Myocyte (in vitro differentiated cells): Measurements from ENCODE around the gene CLSTN1. TPM values are rescaled to one million over a fixed set of nuclear protein-coding genes. Genes with fewer than 3 reads are reported as not detected.
"Not testable (repeated sequence)": the region's sequence is repeated elsewhere in the genome, so short reads cannot be mapped to it uniquely, and the experiment has no call there.

Experiments
- DNase-seq: peaks from one replicate; pipeline ENCODE4 v3.0.0-alpha.2; 2012; ENCODE audit warnings: low read depth
- total RNA-seq: library from RNA; depleted of rRNA; stranded (reverse); fragments of >200 nt; gene quantifications from 2 replicates; pipeline ENCODE4 v1.2.3, GENCODE V29; 2014

The CLSTN1 gene
- total RNA-seq, 1 donor from 2014 or later = 17.1 TPM

DNA sequence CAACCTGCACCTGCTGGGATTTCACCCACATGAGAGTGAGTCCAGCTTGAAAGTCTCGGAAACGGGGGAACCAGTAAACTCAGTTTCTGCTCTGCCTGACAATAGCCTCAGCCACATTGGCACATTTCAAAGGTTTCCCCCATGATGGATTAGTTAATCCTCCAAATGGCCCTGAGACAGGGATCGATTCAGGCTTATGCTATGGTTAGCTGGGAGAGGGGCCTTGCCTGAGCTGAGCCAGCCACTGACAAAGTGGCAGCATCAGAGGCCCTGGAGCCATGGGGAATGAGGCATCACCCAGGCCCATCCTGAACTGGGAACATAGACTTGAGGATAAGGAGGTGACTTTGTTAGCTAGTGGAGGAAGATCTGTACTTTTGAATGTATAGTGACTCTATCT, 2.9 kb upstream of the CLSTN1 start:
- DNase-seq = no peak

DNA sequence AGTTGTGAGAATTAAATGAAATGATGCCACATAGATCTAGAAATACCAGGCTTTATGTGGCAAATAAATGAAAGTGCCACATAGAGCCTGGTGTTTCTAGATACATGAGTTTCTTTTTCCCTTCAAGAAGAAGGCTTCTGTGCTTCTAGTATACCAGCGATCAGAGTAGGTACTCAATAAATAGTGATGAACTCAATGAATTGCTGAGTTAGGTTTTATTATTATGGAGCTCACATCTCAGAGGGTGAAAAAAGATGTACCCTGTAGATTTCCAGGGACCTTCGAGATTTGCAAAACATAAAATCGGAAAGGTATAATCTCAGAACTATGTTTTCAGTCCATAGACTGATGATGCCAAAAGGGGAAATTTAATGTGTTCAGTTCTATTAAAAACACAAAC, 2.3 kb upstream of the CLSTN1 start:
- no peak for DNase-seq

DNA sequence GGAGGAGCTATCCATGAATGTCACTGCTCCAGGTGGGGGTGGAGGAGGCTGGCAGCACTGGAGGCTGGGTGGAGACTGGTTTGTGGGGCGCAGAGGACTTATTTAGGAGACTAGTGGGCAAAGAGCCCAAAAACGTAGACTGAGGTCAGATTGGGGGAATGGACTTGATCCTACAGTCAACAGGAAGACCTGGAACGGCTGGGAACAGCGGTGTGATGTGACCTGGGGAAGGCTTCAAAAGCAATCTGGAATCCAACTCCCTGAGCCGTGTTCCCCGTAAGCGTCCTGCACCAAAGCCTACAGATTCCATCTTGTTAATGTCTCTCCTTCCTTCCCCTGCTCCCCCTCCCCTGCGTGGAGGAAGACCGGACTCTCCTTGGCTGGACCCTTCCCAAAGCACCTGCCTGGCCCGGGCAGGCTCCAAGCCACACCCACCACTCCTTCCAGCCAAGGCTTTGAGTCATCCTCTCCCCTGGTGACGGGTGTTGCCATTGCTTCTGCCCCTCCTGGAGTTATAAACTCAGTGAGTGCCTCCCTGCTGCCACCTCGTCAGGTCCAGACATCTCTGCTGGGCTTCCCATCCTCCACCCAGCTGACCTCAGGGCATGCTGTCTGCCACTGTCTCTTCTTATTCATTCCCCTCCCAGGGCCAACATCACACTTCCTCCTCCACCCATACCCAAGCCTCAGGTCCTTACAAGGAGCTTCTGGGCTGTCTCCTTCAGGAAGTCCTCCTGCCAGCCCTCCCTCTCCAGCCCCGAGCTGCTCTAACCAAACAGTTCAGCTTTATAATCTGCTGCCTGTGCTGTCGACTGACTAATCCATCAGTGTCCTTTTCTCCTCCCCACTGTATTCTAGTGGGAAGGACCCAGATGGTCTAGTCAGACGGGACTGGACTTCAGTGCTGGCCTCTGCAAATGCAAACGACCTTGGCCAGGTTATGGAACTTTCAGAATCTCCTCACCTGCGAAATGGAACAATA, 1.6 kb upstream of the CLSTN1 start:
- peak; percentile 57 for DNase-seq

DNA sequence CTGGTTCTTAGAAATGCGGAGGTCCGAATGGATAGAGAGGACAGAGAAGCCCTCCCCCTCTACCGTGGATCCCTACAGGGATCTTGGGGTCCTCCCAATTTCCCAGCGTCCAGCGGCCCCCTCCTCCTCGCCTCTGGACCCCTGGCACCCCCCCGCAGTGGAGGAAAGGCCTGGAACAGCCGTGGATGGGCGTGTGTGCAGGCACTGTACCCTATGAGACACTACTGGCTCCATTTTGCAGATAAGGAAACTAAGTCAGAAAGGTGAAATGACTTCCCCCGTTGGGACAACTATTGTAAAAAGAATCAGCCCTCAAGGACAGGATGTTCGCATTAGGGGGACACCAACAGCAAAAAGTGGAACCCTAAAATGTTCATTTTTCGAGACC, 931 bp upstream of the CLSTN1 start:
- DNase-seq = no peak

DNA sequence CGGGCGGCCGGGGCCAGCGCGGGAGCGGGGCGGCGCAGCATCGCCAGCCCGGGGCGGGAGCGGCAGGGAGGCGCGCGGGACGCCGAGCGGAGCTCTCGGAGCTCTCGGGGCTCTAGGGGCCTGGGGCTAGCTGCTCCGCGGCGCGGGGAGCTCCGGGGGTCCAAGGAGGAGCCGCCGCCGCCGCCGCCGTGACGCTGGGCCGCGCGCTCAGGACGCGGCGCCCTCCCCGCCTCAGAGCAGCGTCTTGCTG, 147 bp downstream of the CLSTN1 start:
- DNase-seq = no peak

DNA sequence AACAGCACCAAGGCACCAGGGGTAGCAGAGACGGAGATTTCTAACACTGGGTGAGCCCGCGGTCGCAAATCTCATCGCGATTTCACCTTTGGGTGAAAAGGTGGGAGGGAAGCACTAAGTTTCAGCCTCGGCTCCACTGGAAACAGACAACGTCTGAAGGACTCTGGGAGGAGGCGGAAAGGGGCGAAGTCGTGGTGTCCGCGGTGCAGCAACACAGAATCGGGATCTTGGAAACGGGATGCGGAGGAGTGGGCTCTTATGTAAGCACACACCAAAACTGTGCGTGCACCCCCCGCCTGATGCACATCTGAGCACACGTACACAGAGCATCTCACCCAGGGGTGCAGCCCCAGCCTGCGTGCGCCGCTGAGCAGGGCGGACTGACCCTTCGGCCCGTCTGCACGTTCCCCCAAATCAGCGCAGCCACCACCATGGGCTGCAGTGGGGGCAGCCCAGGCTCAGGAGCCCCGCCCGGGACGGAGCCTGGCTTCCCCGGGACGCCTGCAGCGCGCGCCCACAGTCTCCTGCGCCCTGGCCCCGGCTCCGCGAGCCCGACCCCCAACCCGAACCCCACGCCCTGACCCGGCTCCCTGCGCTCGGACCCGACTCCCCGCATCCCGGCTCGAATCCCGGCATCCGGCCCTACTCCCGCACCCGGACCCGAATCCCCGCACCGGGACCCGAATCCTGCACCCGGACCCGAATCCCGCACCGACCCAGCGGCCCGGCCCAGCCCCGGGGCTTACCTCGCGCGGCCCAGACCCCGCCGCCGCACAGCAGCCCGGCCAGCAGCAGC, 670 bp downstream of the CLSTN1 start:
- DNase-seq = peak; percentile 10

DNA sequence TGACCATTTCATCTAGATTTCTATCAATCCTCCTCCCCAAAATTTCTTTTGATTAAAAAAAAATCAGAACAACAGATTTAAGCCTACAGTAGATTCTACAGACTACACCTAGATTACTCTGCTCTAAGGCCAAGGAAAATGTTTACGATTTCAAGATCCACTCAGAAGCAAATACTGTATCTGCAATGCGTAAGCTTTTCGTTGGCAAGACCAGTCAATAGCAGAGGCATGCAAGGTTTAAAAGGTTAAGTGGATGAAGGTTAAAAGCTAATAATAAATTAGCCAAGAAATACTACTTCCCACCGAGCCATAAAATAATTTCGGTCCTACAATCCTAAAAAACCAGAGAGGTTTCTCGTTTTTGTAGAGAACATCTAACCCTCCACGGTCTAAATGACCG, 1.3 kb downstream of the CLSTN1 start:
- DNase-seq = no peak

DNA sequence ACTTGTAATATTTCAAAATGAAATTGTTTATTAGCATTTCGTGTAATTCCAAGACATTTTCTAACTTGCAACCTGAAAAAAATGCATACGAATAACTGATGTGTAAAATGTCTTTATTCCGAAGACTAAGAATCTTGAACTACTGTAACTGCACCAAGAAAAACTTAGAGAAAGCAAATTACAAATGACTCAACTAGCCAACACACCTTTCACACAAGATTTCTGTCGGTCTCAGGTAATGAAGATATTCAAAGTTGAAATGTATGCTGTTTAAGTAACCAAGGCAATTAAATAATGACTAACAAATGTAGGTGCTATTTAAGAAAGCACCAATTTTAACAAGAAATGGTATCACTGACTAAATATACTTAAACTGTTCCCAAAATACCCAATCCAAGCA, 2.1 kb downstream of the CLSTN1 start:
- DNase-seq = no peak

DNA sequence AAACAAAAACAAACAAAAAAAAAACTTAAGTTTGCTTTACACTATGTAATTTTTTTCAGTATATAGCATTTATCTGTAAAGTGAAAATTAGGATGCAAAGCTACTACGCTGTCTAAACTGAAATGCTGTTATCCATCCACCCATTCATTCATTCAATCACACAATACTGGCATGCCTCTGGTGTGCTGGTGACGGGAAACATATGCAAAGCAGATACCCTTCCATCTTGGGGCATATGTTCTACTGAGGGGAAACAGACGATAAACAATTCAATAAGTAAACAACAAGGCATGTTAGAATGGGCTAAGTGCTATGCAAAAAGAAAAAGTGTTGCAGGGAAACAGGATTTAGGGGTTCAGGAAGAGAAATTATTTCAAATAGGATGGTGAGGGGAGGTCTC, 3.2 kb downstream of the CLSTN1 start:
- no peak for DNase-seq

DNA sequence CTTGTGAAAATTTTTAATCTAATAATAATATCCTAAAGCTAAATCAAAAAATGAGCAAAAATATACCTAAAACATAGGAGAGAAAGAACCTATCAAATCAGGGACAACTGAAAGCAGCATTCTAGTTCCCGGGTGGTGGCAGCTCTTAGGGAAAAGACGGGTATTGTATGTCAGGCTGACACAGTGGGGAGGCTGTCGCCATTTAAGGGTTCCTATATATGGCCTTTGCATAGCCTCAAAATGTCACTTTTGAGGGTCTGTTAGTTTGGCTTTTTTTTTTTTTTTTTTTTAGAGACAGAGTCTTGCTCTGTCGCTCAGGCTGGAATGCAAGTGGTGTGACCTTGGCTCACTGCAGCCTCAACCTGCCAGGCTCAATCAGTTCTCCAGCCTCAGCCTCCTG, 6.0 kb downstream of the CLSTN1 start:
- DNase-seq = no peak

DNA sequence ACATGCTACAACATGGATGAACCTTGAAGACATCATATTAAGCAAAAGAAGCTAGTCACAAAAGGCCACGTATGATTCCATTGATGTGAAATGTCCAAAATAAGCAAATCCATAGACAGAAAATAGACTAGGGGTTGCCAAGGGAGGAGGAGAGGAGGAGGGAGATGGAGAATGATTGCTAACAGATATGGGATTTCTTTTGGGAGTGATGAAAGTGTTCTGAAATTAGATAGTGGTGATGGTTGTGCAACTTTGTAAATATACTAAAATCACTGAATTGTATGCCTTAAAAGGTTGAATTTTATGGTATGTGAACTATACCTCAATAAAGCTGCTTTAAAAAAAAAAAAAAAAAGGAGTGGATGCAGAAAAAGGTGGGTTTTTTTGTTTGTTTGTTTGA, 7.6 kb downstream of the CLSTN1 start:
- DNase-seq = no peak

DNA sequence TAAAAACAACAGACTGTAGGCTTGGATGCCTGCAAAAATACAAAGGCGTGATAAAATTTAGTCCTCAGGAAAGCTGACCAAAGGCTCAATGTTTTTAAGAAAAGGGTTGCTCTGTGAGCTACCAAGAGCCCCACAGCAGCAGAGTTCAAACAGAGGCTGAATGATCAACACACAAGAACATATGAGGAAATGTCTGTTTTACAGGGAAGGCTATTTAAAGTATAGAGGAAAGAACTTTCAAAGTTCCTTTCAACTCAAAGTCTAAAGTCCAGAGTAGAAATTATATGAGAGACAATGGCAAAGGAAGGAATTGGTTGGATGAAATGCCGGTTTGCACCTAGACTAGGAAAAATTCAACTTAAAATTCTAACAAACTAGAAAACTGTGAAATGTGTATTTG, 8.6 kb downstream of the CLSTN1 start:
- DNase-seq = no peak

DNA sequence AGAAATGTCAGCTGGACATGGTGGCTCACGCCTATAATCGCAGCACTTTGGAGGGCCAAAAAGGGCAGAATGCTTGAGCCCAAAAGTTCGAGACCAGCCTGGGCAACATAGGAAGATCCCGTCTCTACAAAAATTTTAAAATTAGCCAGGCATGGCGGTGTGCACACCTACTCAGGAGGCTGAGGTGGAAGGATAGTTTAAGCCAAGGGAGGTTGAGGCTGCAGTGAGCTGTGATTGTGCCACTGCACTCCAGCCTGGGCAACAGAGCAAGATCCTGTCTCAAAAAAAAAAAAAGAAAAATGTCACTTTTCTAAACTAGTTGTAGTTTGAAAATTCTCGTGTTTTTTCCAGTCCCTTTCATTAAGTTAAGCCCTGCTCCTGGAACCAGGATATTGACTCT, 9.1 kb downstream of the CLSTN1 start:
- DNase-seq = no peak

DNA sequence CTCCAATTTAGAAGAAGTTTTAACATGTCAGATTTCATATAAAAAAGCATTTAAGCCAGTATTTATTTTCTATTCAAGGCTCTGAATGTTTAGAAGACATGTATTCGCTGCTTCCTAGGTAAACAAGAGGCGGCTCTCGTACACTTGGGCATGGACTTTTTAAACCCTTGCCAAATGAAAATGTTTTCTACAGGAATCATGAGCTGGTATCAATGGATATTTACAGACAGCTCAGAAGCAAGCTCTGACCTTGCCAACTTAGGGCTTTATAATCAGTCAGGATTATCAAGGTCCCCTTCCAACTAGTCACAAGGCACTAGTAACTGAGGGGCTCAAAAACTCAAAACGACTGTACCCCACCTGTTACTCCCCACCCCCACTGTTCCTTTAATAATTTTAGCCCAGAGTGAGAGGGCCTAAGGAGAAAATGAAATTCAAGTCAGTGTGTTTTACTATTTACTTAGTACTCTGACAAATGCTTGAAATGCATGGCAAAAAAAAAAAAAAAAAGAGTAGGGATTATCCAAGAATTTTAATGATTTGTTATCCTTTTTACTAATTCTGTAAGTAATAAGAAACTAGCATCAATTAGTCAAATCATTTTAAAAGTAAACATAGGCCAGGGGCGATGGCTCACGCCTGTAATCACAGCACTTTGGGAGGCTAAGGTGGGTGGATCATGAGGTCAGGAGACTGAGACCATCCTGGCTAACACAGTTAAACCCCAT, 12.4 kb downstream of the CLSTN1 start:
- no peak for DNase-seq

DNA sequence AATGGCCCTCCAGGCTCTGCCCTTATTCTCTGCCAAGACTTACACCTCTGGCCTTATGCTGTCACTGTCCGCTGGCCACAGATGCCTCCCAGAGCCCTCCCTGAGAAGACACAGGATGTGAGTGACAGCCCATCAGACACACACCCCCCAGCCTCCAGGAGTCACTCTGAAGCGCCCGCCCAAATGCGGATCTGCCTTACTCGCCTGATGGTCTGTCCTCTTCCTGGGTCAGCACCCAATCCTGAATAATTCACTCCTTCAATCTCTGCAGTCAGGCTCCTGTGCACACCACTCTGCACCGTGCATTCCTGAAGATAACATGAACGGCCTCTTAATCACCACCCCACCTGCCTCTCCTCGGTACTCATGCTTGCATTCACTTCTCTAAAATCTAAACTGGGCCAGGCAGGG, 14.7 kb downstream of the CLSTN1 start:
- DNase-seq = no peak

DNA sequence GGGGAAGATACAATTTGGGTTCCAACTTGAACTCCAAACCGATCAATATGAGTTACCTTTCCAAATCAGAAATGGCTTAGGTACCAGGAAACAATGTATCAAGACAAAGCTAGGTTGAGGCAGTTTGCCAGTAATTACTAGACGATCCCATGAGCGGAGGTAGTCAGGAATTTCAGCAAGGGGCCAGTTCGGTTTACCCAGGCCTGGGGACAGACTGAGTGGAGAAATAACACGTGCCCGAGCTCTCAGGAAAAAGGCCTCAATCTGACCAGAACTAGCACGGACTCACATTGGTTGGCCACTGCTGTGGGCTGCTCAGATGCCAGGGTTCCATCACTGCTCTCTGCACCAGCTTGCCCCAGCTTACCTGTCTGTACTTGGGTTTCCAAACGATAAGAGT, 15.3 kb downstream of the CLSTN1 start:
- DNase-seq = no peak

DNA sequence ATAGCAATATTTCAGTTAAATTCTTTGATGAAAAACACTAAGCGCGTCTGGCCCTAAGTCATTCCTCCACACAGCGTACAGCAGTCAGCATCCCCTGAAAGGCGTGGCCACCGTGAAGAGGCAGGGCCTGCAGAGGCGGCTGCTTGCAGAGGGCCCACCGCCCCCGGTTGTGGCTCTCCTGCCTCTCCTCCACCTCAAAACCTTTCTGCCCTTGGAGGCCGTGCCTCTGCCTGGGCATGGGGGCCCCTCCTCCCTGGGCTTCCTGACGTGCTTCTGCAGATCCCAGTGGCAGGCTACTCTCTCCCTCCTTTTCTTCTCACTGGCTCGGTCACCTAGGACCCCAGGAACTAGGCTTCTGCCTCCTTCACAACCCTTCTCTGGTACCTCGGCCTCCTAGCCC, 16.2 kb downstream of the CLSTN1 start:
- DNase-seq = no peak

DNA sequence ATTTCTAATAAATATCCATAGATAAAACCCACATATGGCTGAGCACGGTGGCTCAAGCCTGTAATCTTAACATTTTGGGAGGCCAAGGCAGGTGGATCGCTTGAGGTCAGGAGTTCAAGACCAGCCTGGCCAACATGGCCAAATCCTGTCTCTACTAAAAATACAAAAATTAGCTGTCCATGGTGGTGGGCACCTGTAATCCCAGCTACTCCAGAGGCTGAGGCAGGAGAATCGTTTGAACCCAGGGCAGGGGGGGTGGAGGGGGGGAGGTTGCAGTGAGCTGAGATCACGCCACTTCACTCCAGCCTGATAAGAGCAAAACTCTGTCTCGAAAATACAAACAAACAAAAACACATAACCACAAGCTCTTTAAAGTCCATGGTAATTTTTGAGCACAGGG, 17.8 kb downstream of the CLSTN1 start:
- DNase-seq = not testable (repeated sequence)

DNA sequence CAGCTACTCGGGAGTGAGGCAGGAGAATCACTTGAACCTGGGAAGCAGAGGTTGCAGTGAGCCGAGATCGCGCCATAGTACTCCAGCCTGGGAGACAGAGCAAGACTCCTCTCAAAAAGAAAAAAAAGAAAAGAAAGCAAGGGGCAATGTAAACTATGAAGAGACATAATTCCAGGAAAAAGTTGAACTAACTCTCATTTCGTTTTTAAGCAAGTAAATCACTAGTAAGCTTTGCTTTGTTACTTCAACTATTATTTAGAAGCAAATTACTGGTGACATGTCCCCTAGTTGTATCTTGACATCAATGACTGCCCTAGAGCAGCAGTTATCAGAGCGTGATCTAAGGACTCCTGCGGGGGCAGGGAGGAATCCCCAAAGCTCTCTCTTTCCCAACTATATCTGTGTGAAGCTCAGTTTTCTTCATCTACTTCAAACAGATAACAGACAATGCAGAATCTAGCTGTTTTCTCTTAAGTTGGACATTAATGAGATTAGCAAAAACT, 18.7 kb downstream of the CLSTN1 start:
- no peak for DNase-seq

DNA sequence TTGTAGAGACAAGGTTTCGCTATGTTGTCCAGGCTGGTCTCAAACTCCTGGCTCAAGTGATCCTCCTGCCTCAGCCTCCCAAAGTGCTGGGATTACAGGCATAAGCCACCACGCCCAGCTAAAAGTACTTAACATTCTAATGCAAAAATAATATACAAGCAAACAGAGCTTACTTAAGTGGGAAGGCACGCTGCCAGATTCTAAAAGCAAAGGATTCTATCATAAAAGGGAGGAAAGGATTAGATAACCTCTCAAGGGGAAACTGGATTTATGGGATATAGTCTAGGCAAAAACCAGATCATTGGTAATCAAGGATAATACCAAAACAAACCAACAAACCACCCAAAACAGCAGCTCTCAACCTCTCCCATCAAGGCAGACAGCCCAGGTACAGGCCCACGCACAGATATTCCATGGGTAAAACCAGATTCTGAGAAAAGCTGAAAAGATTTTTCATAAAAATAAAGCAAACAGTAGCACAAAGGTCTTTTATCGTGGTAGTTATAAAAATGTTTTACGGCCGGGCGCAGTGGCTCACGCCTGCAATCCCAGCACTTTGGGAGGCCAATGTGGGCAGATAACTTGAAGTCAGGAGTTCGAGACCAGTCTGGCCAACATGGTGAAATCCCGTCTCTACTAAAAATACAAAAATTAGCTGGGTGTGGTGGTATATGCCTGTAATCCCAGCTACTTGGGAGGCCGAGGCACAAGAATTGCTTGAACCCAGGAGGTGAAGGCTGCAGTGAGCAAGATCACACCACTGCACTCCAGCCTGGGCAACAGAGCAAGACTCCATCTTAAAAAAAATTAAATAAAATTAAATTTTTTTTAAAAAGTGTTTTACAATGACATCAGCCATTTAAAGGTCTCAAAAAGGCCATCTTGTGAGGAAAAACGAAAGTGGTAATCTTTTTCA, 20.5 kb downstream of the CLSTN1 start:
- not testable (repeated sequence) for DNase-seq

DNA sequence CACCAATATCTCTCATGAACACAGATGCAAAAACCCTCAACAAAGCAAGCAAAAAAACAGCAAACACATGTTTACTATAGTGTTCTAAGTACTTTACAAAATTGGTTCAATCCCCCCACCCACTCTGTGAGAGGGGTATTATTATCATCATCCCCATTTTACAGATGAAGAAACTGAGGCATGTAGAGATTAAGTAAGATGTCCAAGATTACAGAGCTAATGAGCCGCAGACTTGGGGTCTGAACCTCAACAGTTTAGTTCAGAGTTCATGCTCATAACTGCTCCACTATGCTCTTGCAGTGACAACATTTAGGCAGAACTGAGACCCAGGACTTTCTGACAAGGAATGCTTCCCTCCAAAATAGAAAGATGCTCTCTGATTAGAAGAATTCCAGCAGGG, 21.9 kb downstream of the CLSTN1 start:
- DNase-seq = no peak
